Stomach (tissue), 9 donors: ENCODE data around the gene APLP1. TPM values are rescaled to one million over a fixed set of nuclear protein-coding genes. Genes with fewer than 3 reads are reported as not detected.
A peak's percentile ranks its signal among the peaks of the same experiment; 100 is the strongest.

Source experiments
- DNase-seq, 2 donors: peaks; one replicate each; pipeline versions ENCODE4 v3.0.0 to v3.0.0-alpha.2; 2013 to 2019
- H3K27ac ChIP-seq, 5 donors: fragments of 200-600 bp in 4 of 5; sonication (generic) in 4 of 5; one replicate each; pipeline ENCODE4 v1.5.1; 2013 to 2019; ENCODE audit warnings: mild to moderate bottlenecking in 1 of 5, moderate library complexity in 1 of 5
- H3K27me3 ChIP-seq, 3 donors: fragments of 200-600 bp; sonication (generic); one replicate each; pipeline ENCODE4 v1.5.1; 2017 to 2019; ENCODE audit warnings: mixed run types in 1 of 3
- H3K36me3 ChIP-seq, 4 donors: fragments of 200-600 bp; sonication (generic); 1 replicate in 3 of 4; 2 replicates in 1 of 4; pipeline ENCODE4 v1.5.1; 2016 to 2019
- H3K4me1 ChIP-seq, 4 donors: fragments of 200-600 bp; sonication (generic); one replicate each; pipeline ENCODE4 v1.5.1; 2016 to 2019
- H3K4me3 ChIP-seq, 4 donors: fragments of 200-600 bp; sonication (generic) in 3 of 4; one replicate each; pipeline ENCODE4 v1.5.1; 2016 to 2019; ENCODE audit warnings: mild to moderate bottlenecking in 1 of 4
- H3K9me3 ChIP-seq, 4 donors: fragments of 200-600 bp; sonication (generic); one replicate each; pipeline ENCODE4 v1.5.1; 2016 to 2019
- CTCF ChIP-seq, 7 experiments: fragments of 450-650 bp in 4 of 7; fragments of 200-600 bp in 3 of 7; sonication (generic) in 3 of 7; IDR thresholded peaks; one replicate each; pipeline ENCODE4 v1.5.1; 2016 to 2019; ENCODE audit warnings: antibody characterized with exemption in 7 of 7, control low read depth in 2 of 7, mild to moderate bottlenecking in 1 of 7
- EP300 ChIP-seq: sonication (generic); formaldehyde crosslinking; IDR thresholded peaks from one replicate; pipeline ENCODE4 v1.6.1; 2017; ENCODE audit warnings: antibody characterized with exemption
- POLR2A ChIP-seq, 4 donors: fragments of 450-650 bp; IDR thresholded peaks; one replicate each; pipeline ENCODE4 v1.6.1; 2016; ENCODE audit warnings: antibody characterized with exemption in 4 of 4, control low read depth in 2 of 4, mild to moderate bottlenecking in 1 of 4, moderate library complexity in 1 of 4
- POLR2AphosphoS5 ChIP-seq, 3 donors: sonication (generic); formaldehyde crosslinking; IDR thresholded peaks; one replicate each; pipeline ENCODE4 v1.6.1; 2016; ENCODE audit warnings: antibody characterized with exemption in 3 of 3
- WGBS, 5 donors: extraction: QIAGEN DNeasy Blood & Tissue Kit in 3 of 5; methylation state at CpG; one replicate each; pipeline versions ENCODE4 v1.1.5 to v1.1.7; 2013 to 2018; 5-methylcytosine and 5-hydroxymethylcytosine counted together
- intact Hi-C: fragments of 100-400 bp; cut with DNase I; formaldehyde crosslinking; loops from one replicate; pipeline ENCODE4 v1.15.1; 2023; ENCODE audit warnings: low total_unique reads
- polyA plus RNA-seq, 3 donors: library from polyadenylated mRNA; stranded (reverse); fragments of 200-250 nt; gene quantifications; one replicate each; pipeline ENCODE4 v1.2.3, GENCODE V29; 2013
- total RNA-seq, 5 donors: library from RNA; depleted of rRNA; stranded (reverse); fragments of >200 nt; gene quantifications; one replicate each; pipeline versions ENCODE4 v1.1.0 to v1.2.3, GENCODE V29; 2014 to 2016
- donor health status: healthy with polysubstance abuse.
- donor health status: Bipolar disorder and iron deficiency.
- donor health status: healthy.

Gene APLP1
- total and polyA plus RNA-seq, 8 donors, result 5.3 to 76.5 (median 18.4) TPM

GRCh38 chr19:35845215-35846037 lies 22.9 kb upstream of the APLP1 start:
- WGBS, 5 donors, result 5 to 6% (median 6%) methylated on average over 36 to 63 of the region's 63 CpGs

GRCh38 chr19:35846038-35846668 lies 22.2 kb upstream of the APLP1 start:
- Histone ChIP-seq H3K4me1 (peaks cover 13 to 32% (median 21%) of the 10 kb centered on the region in 4 donors), H3K27ac (peak overlapping the region in 1 of 5 donors; percentile 6), H3K9me3 (no peaks in the 10 kb centered on the region), H3K27me3 (peaks cover 16 to 97% (median 59%) of the 10 kb centered on the region in 3 donors), H3K36me3 (no peaks in the 10 kb centered on the region), H3K4me3 (peak overlapping the region; percentile 26 to 48 (median 28))
- intact Hi-C loops, result no loop called here
- DNase-seq, result peak in 1 of 2 donors; percentile 58
- 2 to 4% (median 4%) methylated on average over 5 to 26 of the region's 26 CpGs for WGBS, 5 donors
- TF ChIP-seq POLR2A (IDR thresholded peaks at IDR 0.05), result no peak
- no peak for TF ChIP-seq EP300
- TF ChIP-seq POLR2AphosphoS5 (IDR thresholded peaks at IDR 0.05), result no peak
- TF ChIP-seq CTCF (IDR thresholded peaks at IDR 0.05), result no peak

More at GRCh38 chr19:35845215-35846037, 22.9 kb upstream of the APLP1 start:
- DNase-seq, result peak in 1 of 2 donors; percentile 66
- H3K4me1 ChIP-seq, result peaks cover 13 to 32% (median 21%) of the 10 kb centered on the region in 4 donors
- TF ChIP-seq POLR2AphosphoS5 (IDR thresholded peaks at IDR 0.05) (no peak), EP300 (no peak), POLR2A (IDR thresholded peaks at IDR 0.05) (no peak), CTCF (IDR thresholded peaks at IDR 0.05) (no peak)
- H3K27ac ChIP-seq, result peak overlapping the region in 1 of 5 donors; percentile 6
- peak overlapping the region; percentile 26 to 48 (median 28) for H3K4me3 ChIP-seq
- H3K27me3 ChIP-seq, result peaks cover 16 to 92% (median 53%) of the 10 kb centered on the region in 3 donors
- H3K9me3 ChIP-seq, result no peaks in the 10 kb centered on the region
- H3K36me3 ChIP-seq, result no peaks in the 10 kb centered on the region
- intact Hi-C loops, result no loop called here

- Histone ChIP-seq H3K27ac (no peak overlapping the region), H3K27me3 (peaks cover 16 to 97% (median 64%) of the 10 kb centered on the region in 3 donors), H3K36me3 (no peaks in the 10 kb centered on the region), H3K9me3 (no peaks in the 10 kb centered on the region), H3K4me1 (peaks cover 13 to 32% (median 21%) of the 10 kb centered on the region in 4 donors), H3K4me3 (no peak overlapping the region)
- no peak for TF ChIP-seq EP300
- no peak for TF ChIP-seq POLR2A (IDR thresholded peaks at IDR 0.05)
- no peak for TF ChIP-seq CTCF (IDR thresholded peaks at IDR 0.05)
- no peak for TF ChIP-seq POLR2AphosphoS5 (IDR thresholded peaks at IDR 0.05)
- intact Hi-C loops, result no loop called here
- DNase-seq, result no peak
- 80 to 85% (median 83%) methylated on average over 6 to 8 of the region's 8 CpGs for WGBS, 5 donors
Observed at GRCh38 chr19:35847911-35848310, 20.5 kb upstream of the APLP1 start.

- DNase-seq, result no peak
- Histone ChIP-seq H3K9me3 (no peaks in the 10 kb centered on the region), H3K36me3 (no peaks in the 10 kb centered on the region), H3K27me3 (peaks cover 16 to 97% (median 60%) of the 10 kb centered on the region in 3 donors), H3K27ac (no peak overlapping the region), H3K4me1 (peaks cover 13 to 32% (median 21%) of the 10 kb centered on the region in 4 donors), H3K4me3 (no peak overlapping the region)
- intact Hi-C loops, result no loop called here
- WGBS, 5 donors, result 80 to 87% (median 82%) methylated on average over 7 to 8 of the region's 8 CpGs
- TF ChIP-seq POLR2A (IDR thresholded peaks at IDR 0.05), result no peak
- TF ChIP-seq EP300, result no peak
- no peak for TF ChIP-seq CTCF (IDR thresholded peaks at IDR 0.05)
- TF ChIP-seq POLR2AphosphoS5 (IDR thresholded peaks at IDR 0.05), result no peak
Observed at GRCh38 chr19:35848486-35848885, 19.9 kb upstream of the APLP1 start.
